ENCODE results near the gene TRIM31.

Gene TRIM31

DNA sequence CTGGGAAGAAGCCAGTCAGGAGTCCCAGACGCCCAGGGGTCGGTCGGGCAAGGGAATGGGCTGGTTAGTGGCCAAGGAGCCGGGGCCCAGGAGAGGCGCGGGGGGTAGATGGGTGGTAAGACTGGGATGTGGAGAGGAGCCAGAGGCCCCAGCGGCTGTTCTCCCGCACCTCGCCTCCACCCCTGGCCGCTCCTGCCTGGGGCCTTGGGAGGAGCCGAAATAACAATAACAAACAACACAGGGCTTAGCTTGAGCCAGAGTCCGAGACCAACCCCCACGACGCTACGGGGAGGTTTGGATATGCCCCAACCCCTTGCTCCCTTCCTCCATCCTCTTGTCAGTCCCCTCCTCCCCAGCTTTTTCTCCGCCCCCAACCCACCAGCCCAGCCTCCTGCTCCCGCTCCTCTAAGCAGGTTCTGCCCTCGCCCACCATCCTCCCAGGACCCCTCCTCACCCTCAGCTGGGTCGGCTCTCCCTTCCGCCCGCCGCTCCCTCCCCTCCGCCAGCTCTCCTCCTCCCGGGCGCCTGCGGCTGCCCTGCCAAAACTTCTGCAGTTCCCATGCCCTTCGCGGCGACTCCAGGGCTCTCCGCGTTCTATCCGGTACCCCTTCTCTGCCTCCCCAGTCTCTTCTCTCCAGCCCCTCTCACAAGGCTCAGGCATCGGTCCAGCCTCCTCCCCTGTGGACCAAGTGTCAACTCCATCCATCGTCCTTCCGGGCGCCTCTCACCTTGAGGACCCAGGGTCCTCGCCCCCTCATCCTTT, 38.4 kb downstream of the TRIM31 start:
- no peak for DNase-seq

GRCh38 chr6:30073489-30074235, 39.2 kb downstream of the TRIM31 start:
- no peak for DNase-seq

DNA sequence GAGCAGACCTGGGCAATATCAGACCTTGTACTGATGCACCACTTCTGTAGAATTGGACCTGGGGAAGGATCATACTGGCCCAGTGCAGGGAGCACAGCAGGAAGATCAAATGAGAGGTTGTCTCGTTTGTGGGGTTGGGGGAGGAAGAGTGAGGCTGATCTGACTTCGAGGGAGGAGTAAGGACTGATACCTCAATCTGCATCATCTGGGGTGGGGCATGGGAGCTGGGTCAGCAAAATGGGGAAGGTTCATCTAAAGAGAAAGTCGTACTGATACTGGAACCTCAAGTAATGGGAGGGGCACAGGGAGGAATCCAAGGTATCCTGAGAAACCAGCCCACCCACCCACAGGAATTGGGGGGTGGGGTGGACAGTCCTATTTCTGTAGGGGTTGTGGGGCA, 41.0 kb downstream of the TRIM31 start:
- no peak for DNase-seq

DNA sequence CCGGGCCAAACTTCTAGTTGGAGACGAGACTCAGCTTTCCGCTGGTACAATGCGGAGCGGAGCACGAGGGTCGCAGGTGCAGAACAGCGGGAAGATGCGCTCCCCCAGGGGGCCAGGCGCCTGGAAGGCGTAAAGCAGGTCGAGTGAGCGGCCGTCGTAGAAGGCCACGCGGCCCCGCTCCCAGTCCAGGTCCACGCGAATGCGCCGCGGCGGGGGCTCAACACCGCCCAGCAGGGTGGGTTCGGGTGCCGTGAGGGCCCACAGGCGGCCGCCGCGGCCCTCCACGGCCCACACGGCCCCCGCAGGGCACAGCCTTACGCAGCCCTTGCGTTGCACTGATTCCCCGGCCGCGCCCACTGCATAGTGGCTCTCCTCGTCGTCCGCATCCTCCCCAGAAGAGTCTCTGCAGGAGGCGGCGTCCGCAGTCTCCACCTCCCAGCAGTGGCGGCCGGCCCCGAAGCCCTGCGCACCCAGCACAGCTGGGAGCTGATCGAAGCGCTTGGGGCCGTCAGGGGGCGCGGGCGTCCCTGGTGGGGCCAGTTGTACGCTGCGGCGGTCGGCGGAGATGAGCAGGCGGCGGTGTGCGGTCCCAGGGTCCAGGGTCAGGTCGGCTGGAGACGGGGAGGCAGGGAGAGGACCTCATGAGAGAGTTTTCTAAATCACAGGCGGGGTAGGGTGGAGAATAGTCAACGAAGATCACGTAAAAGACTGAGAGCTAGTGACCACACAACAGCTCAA, 41.6 kb downstream of the TRIM31 start:
- peak in 1 of 6 experiments; percentile 14 for DNase-seq

GRCh38 chr6:30067460-30068139, 45.3 kb downstream of the TRIM31 start:
- no peak for DNase-seq

- DNase-seq: peak; percentile 94 to 100 (median 98)
Observed at GRCh38 chr6:30066577-30067459, 46.1 kb downstream of the TRIM31 start, which contains the start of gene PPP1R11. PPP1R11 (plus strand) TSS chr6:30067198; CDS start chr6:30067411, 213 bp downstream.

- DNase-seq: no peak
Observed at GRCh38 chr6:30066082-30066481, 46.8 kb downstream of the TRIM31 start.

DNA sequence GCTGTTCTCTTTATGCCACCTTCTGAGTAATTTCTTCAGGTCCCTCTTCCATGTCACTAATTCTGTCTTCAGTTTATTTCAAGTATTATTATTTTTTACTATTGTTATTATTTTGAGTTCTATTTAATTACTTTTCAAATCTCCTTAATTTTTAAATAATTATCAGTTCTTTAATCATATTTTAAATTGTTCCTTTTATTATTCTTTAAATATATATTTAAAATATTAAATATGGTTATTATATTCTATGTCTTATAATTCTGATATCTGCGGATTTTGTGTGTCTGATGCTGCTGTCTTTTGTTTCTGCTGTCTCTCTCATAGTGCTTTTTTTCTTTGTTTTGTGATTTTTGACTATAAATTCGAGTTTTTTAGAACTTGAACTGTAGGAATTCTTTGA, 49.6 kb downstream of the TRIM31 start:
- DNase-seq: no peak

DNA sequence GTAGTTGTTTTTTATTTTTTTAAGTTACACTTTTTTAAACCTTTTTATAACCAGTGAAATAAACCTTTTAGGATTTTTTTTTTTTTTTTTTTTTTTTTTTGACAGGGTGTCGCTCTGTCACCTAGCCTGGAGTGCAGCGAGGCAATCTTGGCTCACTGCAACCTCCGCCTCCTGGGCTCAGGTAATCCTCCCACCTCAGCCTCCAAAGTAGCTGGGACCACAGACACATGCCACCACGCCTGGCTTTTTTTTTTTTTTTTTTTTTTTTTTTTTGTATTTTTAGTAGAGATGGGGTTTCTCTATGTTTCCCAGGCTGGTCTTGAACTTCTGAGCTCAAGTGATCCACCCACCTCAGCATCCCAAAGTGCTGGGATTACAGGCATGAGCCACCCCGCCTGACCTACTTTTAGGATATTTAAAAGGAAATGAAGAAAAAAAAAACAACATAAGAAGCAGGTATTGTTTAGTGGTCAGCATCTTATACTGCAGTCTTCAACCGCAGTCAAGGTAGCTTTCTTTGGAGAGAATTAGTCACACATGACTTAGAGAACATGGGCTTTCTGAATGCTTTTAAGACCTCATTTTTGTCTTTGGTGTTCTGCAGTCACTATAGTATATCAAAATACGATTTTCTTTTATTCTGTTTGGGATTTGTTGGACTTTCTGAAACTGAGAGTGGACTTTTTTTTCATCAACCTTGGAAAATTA, 50.3 kb downstream of the TRIM31 start:
- DNase-seq: no peak

DNA sequence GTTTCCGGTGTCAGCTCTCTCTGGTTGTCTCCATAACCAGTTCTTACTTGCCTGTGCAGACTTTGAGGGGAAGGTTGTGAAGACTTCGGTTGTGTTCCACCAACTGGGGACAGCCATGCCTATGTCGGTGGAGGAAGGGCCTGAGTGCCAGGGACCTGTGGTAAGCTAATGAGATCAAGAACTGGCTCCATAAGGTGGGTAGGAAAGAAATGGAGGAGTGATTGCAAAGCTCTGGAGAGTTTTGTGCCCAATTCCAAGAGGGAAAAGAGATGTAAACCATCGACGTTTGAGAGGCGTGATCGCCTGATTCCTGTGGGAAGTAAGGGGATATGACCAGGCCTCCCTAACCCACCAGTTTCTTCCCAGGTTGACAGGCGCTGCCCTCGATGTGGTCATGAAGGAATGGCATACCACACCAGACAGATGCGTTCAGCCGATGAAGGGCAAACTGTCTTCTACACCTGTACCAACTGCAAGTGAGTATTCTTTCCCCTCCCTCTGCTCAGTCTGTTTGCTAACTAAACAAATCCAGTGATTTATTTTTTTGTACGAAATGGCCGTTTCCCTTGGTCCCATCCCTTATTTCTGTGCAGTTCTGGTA, 50.9 kb downstream of the TRIM31 start:
- peak in 2 of 6 experiments; percentile 10 to 36 for DNase-seq

DNA sequence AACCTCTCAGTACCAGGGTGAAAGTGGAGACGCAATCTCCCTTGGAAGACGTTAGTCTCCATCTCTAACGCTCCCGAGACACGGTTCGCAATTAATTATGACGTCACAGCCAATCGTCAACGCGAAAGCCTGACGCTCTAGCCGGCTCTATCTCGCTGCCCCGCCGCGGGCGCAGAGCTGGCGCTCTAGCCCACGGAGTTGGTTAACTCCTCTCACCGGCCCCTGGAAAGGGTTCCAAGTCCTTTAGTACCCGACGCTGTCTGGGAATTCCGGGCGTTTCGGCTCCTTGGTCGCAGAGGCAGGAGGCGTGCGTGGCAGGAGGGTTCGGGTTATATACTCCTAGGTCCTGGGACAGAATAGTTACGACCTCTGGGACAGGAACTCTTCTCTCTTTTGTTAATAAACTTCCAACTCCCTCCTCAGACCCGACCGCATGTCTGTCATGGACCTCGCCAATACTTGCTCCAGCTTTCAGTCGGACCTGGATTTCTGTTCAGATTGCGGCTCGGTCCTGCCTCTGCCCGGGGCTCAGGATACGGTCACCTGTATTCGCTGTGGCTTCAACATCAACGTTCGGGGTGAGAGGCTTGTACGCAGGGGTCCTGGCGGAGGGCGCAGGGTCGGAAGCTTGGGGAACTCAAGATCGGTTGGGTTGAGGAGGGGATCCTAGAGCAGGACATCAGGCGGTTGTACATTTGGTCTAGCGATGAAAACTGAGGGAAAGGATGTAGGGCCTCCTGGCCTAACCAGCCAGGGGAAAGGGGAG, 51.6 kb downstream of the TRIM31 start, which contains the start of gene POLR1H:
Gene POLR1H (plus strand): TSS at position 174 of the 766 bp plus-strand sequence. CDS start 260 bp downstream, at position 434.
- DNase-seq: peak; percentile 70 to 89 (median 82)

GRCh38 chr6:30060606-30061091, 52.2 kb downstream of the TRIM31 start:
- no peak for DNase-seq

- no peak for DNase-seq
Observed at GRCh38 chr6:30055513-30055912, 57.4 kb downstream of the TRIM31 start.

DNA sequence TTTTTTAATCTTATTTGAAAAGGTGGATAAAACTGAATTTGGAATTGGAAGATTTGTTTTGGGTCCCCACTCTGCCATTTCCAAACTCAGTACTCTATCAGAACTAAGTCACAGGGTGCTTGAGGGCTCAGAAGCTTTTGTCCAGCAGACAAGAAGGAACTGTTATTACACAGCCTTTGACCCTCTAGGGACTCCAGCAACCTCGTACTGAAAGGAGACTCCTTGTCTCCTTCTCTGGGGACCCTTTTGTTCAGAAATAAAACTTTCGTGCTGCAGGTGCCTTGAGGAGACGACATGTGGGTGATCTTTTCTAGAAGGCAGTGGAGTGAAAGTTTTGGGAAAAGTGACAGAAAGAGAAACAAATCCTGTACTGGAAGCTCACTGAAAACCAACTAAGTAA, 59.2 kb downstream of the TRIM31 start:
- DNase-seq: no peak

Data from stimulated activated naive CD4-positive, alpha-beta T cell (primary cell).